IMR-90 (cell line): ENCODE data around the gene KIAA0513. TPM values are rescaled to one million over a fixed set of nuclear protein-coding genes. Genes with fewer than 3 reads are reported as not detected.

Source experiments
- FOS ChIP-seq: fragments of 150-350 bp; IDR thresholded peaks from 2 replicates; pipeline ENCODE4 v1.6.1; 2016; ENCODE audit warnings: low read depth, low read length
- MAZ ChIP-seq: IDR thresholded peaks from 2 replicates; pipeline ENCODE4 v1.6.1; 2012; ENCODE audit warnings: low read depth, mild to moderate bottlenecking, low read length, improper control_type of control experiment, moderate library complexity, borderline replicate concordance
- RAD21 ChIP-seq: IDR thresholded peaks from 2 replicates; pipeline ENCODE4 v1.6.1; 2012; ENCODE audit warnings: low read length, improper control_type of control experiment
- RCOR1 ChIP-seq: IDR thresholded peaks from 2 replicates; pipeline ENCODE4 v1.6.1; 2012; ENCODE audit warnings: mild to moderate bottlenecking, low read length, improper control_type of control experiment; ENCODE audit not compliant: insufficient replicate concordance
- RFX5 ChIP-seq: IDR thresholded peaks from 2 replicates; pipeline ENCODE4 v1.8.0; 2012; ENCODE audit warnings: low read depth, mild to moderate bottlenecking, low read length, moderate library complexity
- polyA plus RNA-seq, 3 experiments: library from polyadenylated mRNA; depleted of rRNA; stranded (reverse); fragments of >200 nt; gene quantifications; 2 replicates each; pipeline ENCODE4 v1.2.3, GENCODE V29; 2012; ENCODE audit warnings: low replicate concordance in 1 of 3
- total RNA-seq: library from RNA; depleted of rRNA; stranded (reverse); fragments of >200 nt; gene quantifications from 2 replicates; pipeline ENCODE4 v1.2.3, GENCODE V29; 2012
- TF ChIP-seq, protein P1 (sequence below): fragments of 150-350 bp; IDR thresholded peaks from 2 replicates; pipeline ENCODE4 v1.6.1; 2016; ENCODE audit warnings: low read depth, mild to moderate bottlenecking, low read length, moderate library complexity, borderline replicate concordance

Gene KIAA0513
- total and polyA plus RNA-seq, 2 of the 4 experiments (the other 2 are of a cell fraction): 9.5 TPM

DNA sequence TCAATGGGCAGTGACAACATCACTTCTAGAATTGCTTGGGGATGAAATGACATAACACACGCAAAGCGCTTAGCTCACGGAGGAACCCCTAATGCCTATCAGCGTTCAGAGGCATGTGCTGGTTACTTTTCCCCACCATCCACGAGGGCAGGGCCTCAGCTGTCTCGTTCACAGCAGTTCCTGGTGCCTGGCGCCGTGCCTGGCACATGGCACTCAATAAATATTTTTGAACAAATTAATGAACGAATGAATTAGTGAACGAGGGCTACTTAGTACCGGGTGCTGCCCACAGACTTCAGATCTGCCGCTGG lies 98.8 kb downstream of the KIAA0513 start (continued):
- TF ChIP-seq RFX5 (no peak), MAZ (no peak), RCOR1 (no peak), RAD21 (no peak), FOS (no peak)
- TF ChIP-seq, protein P1, sequence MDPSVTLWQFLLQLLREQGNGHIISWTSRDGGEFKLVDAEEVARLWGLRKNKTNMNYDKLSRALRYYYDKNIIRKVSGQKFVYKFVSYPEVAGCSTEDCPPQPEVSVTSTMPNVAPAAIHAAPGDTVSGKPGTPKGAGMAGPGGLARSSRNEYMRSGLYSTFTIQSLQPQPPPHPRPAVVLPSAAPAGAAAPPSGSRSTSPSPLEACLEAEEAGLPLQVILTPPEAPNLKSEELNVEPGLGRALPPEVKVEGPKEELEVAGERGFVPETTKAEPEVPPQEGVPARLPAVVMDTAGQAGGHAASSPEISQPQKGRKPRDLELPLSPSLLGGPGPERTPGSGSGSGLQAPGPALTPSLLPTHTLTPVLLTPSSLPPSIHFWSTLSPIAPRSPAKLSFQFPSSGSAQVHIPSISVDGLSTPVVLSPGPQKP: no peak
